ENCODE measurements around the gene EBI3.
A peak's percentile ranks its signal among the peaks of the same experiment; 100 is the strongest.
"Not testable (repeated sequence)": the region's sequence is repeated elsewhere in the genome, so short reads cannot be mapped to it uniquely, and the experiment has no call there.

The EBI3 gene

GRCh38 chr19:4229179-4229931, at the start of gene EBI3:
Gene EBI3 (plus strand): TSS chr19:4229523. CDS start chr19:4229551, 28 bp downstream.
- DNase-seq (ENCODE audit: low spot score), result no peak

GRCh38 chr19:4181053-4181508, 48.2 kb upstream of the EBI3 start:
- DNase-seq (ENCODE audit: low spot score), result no peak

GRCh38 chr19:4182084-4182810, 47.1 kb upstream of the EBI3 start, which contains the start of the genes ANKRD24 and SIRT6:
Gene ANKRD24 (plus strand): TSS chr19:4182689. CDS start chr19:4186426, 3,737 bp downstream.
Gene SIRT6 (minus strand): TSS chr19:4182563. CDS start chr19:4182539, 24 bp downstream.
- peak; percentile 96 for DNase-seq (ENCODE audit: low spot score)

- DNase-seq (ENCODE audit: low spot score), result no peak
Measured at GRCh38 chr19:4183967-4184717, 45.2 kb upstream of the EBI3 start.

GRCh38 chr19:4184718-4185352, 44.5 kb upstream of the EBI3 start:
- no peak for DNase-seq (ENCODE audit: low spot score)

- DNase-seq (ENCODE audit: low spot score), result no peak
Measured at GRCh38 chr19:4185413-4186086, 43.8 kb upstream of the EBI3 start.

GRCh38 chr19:4186087-4186993, 43.0 kb upstream of the EBI3 start:
- peak; percentile 93 for DNase-seq (ENCODE audit: low spot score)

- DNase-seq (ENCODE audit: low spot score), result no peak
Measured at GRCh38 chr19:4187313-4188122, 41.8 kb upstream of the EBI3 start.

- no peak for DNase-seq (ENCODE audit: low spot score)
Measured at GRCh38 chr19:4189641-4190040, 39.7 kb upstream of the EBI3 start.

GRCh38 chr19:4192537-4192936, 36.8 kb upstream of the EBI3 start:
- not testable (repeated sequence) for DNase-seq (ENCODE audit: low spot score)

- DNase-seq (ENCODE audit: low spot score), result no peak
Measured at GRCh38 chr19:4194353-4194752, 35.0 kb upstream of the EBI3 start.

- no peak for DNase-seq (ENCODE audit: low spot score)
Measured at GRCh38 chr19:4196009-4196408, 33.3 kb upstream of the EBI3 start.

- no peak for DNase-seq (ENCODE audit: low spot score)
Measured at GRCh38 chr19:4196587-4197148, 32.7 kb upstream of the EBI3 start.

- no peak for DNase-seq (ENCODE audit: low spot score)
Measured at GRCh38 chr19:4197228-4197624, 32.1 kb upstream of the EBI3 start.

- no peak for DNase-seq (ENCODE audit: low spot score)
Measured at GRCh38 chr19:4197625-4198466, 31.5 kb upstream of the EBI3 start.

- no peak for DNase-seq (ENCODE audit: low spot score)
Measured at GRCh38 chr19:4198467-4199126, 30.7 kb upstream of the EBI3 start.

GRCh38 chr19:4199699-4200293, 29.5 kb upstream of the EBI3 start:
- peak; percentile 75 for DNase-seq (ENCODE audit: low spot score)
